ENCODE data around the gene ADAMTS2.

ADAMTS2 gene

GRCh38 chr5:179139111-179139935 lies 205.9 kb downstream of the ADAMTS2 start:
- DNase-seq (ENCODE audit: low read depth in 2 of 2): no peak

GRCh38 chr5:179138568-179138925 lies 206.7 kb downstream of the ADAMTS2 start:
- DNase-seq (ENCODE audit: low read depth in 2 of 2): no peak

- no peak for DNase-seq (ENCODE audit: low read depth in 2 of 2)
These were observed 207.4 kb downstream of the ADAMTS2 start for GRCh38 chr5:179137643-179138567.

GRCh38 chr5:179137016-179137642 lies 208.1 kb downstream of the ADAMTS2 start:
- DNase-seq (ENCODE audit: low read depth in 2 of 2): no peak

GRCh38 chr5:179135441-179136215 lies 209.6 kb downstream of the ADAMTS2 start:
- DNase-seq (ENCODE audit: low read depth in 2 of 2): no peak

- DNase-seq (ENCODE audit: low read depth in 2 of 2): no peak
These were observed 210.3 kb downstream of the ADAMTS2 start for GRCh38 chr5:179135006-179135405.

- no peak for DNase-seq (ENCODE audit: low read depth in 2 of 2)
These were observed 210.8 kb downstream of the ADAMTS2 start for GRCh38 chr5:179134511-179134910.

GRCh38 chr5:179132586-179133355 lies 212.5 kb downstream of the ADAMTS2 start:
- no peak for DNase-seq (ENCODE audit: low read depth in 2 of 2)

GRCh38 chr5:179131886-179132585 lies 213.2 kb downstream of the ADAMTS2 start:
- no peak for DNase-seq (ENCODE audit: low read depth in 2 of 2)

- no peak for DNase-seq (ENCODE audit: low read depth in 2 of 2)
These were observed 213.9 kb downstream of the ADAMTS2 start for GRCh38 chr5:179131321-179131835.

GRCh38 chr5:179130101-179130681 lies 215.1 kb downstream of the ADAMTS2 start:
- no peak for DNase-seq (ENCODE audit: low read depth in 2 of 2)

GRCh38 chr5:179129607-179130071 lies 215.6 kb downstream of the ADAMTS2 start:
- no peak for DNase-seq (ENCODE audit: low read depth in 2 of 2)

GRCh38 chr5:179128976-179129375 lies 216.3 kb downstream of the ADAMTS2 start:
- DNase-seq (ENCODE audit: low read depth in 2 of 2): no peak

GRCh38 chr5:179128041-179128365 lies 217.3 kb downstream of the ADAMTS2 start:
- DNase-seq (ENCODE audit: low read depth in 2 of 2): no peak

GRCh38 chr5:179127136-179128040 lies 217.9 kb downstream of the ADAMTS2 start:
- no peak for DNase-seq (ENCODE audit: low read depth in 2 of 2)

- no peak for DNase-seq (ENCODE audit: low read depth in 2 of 2)
These were observed 218.7 kb downstream of the ADAMTS2 start for GRCh38 chr5:179126506-179126991.

- no peak for DNase-seq (ENCODE audit: low read depth in 2 of 2)
These were observed 219.3 kb downstream of the ADAMTS2 start for GRCh38 chr5:179125789-179126505.

All from stimulated activated CD8-positive, alpha-beta memory T cell treated with anti-CD3 and anti-CD28 coated beads, Interleukin-7, amount 100 ng/mL, for 4 hours (primary cell).